Lower leg skin (tissue), 4 donors: ENCODE measurements around the gene DMXL2. TPM values are rescaled to one million over a fixed set of nuclear protein-coding genes. Genes with fewer than 3 reads are reported as not detected.
"Not testable (repeated sequence)": the region's sequence is repeated elsewhere in the genome, so short reads cannot be mapped to it uniquely, and the experiment has no call there.

Experiments used
- DNase-seq, 2 donors: peaks; one replicate each; pipeline ENCODE4 v3.0.0-alpha.2; 2019; ENCODE audit warnings: low spot score in 2 of 2
- H3K4me3 ChIP-seq: fragments of 200-600 bp; sonication (generic); 2 replicates; pipeline ENCODE4 v1.5.1; 2017; ENCODE audit warnings: mild to moderate bottlenecking, low read depth; ENCODE audit not compliant: poor library complexity, severe bottlenecking
- CTCF ChIP-seq, 3 donors: fragments of 450-650 bp; IDR thresholded peaks; one replicate each; pipeline ENCODE4 v1.5.1; 2016; ENCODE audit warnings: antibody characterized with exemption in 3 of 3, mild to moderate bottlenecking in 3 of 3, moderate library complexity in 2 of 3
- POLR2A ChIP-seq, 2 donors: fragments of 450-650 bp; IDR thresholded peaks; one replicate each; pipeline ENCODE4 v1.6.1; 2016 to 2017; ENCODE audit warnings: antibody characterized with exemption in 2 of 2, mild to moderate bottlenecking in 1 of 2, moderate library complexity in 1 of 2
- WGBS, 2 donors: methylation state at CpG; one replicate each; pipeline ENCODE4 v1.1.5; 2018; 5-methylcytosine and 5-hydroxymethylcytosine counted together
- intact Hi-C: fragments of 100-400 bp; cut with DNase I; formaldehyde crosslinking; loops from one replicate; pipeline ENCODE4 v1.15.0; 2023; ENCODE audit warnings: low total_unique reads
- total RNA-seq, 4 donors: library from RNA; depleted of rRNA; stranded (reverse); fragments of >200 nt; gene quantifications; one replicate each; pipeline ENCODE4 v1.1.0, GENCODE V29; 2016

Gene DMXL2
- total RNA-seq, 4 donors from 2014 or later = 4.0 to 10.5 (median 6.6) TPM

- no peak for DNase-seq
- 83 to 88% methylated on average over 3 of the region's 3 CpGs for WGBS, 2 donors
- intact Hi-C loops = no loop called here
- H3K4me3 ChIP-seq = no peak overlapping the region
- no peak for TF ChIP-seq CTCF (IDR thresholded peaks at IDR 0.05)
Observed at GRCh38 chr15:51658664-51659063, 36.1 kb upstream of the DMXL2 start.

GRCh38 chr15:51655401-51656057, 33.0 kb upstream of the DMXL2 start:
- WGBS, 2 donors = 95% methylated on average over 24 of the region's 24 CpGs
- intact Hi-C loops, DNase-seq, H3K4me3 ChIP-seq: not testable (repeated sequence)

GRCh38 chr15:51652084-51652668, 29.6 kb upstream of the DMXL2 start:
- TF ChIP-seq POLR2A (IDR thresholded peaks at IDR 0.05) (no peak), CTCF (IDR thresholded peaks at IDR 0.05) (no peak)
- WGBS, 2 donors = 88 to 92% methylated on average over 5 of the region's 5 CpGs
- H3K4me3 ChIP-seq = no peak overlapping the region
- intact Hi-C loops = no loop called here
- DNase-seq = no peak

GRCh38 chr15:51649659-51650521, 27.3 kb upstream of the DMXL2 start:
- WGBS, 2 donors = 39 to 45% methylated on average over 4 of the region's 4 CpGs
- intact Hi-C loops = loop anchor here (2.0 kb wide), 1 partner anchor 127 kb away; no protein-coding TSS in a partner anchor

GRCh38 chr15:51648643-51649042, 26.1 kb upstream of the DMXL2 start:
- not testable (repeated sequence) for H3K4me3 ChIP-seq, DNase-seq
- intact Hi-C loops = loop anchor here (2.0 kb wide), 1 partner anchor 128 kb away; no protein-coding TSS in a partner anchor
- 80 to 82% methylated on average over 4 of the region's 4 CpGs for WGBS, 2 donors

More at GRCh38 chr15:51649659-51650521, 27.3 kb upstream of the DMXL2 start:
- H3K4me3 ChIP-seq = no peak overlapping the region
- peak in 1 of 3 donors; percentile 39 for TF ChIP-seq CTCF (IDR thresholded peaks at IDR 0.05)
- TF ChIP-seq POLR2A (IDR thresholded peaks at IDR 0.05) = no peak
- peak in 1 of 2 donors; percentile 56 for DNase-seq

GRCh38 chr15:51648101-51648500, 25.5 kb upstream of the DMXL2 start:
- DNase-seq, H3K4me3 ChIP-seq: not testable (repeated sequence)
- WGBS, 2 donors = 77% methylated on average over 1 of the region's 1 CpG
- intact Hi-C loops = loop anchor here (2.0 kb wide), 1 partner anchor 129 kb away; no protein-coding TSS in a partner anchor

- peak in 1 of 2 donors; percentile 24 for DNase-seq
- 47 to 53% methylated on average over 3 of the region's 3 CpGs for WGBS, 2 donors
- intact Hi-C loops = no loop called here
Observed at GRCh38 chr15:51647128-51647562, 24.6 kb upstream of the DMXL2 start.

More at GRCh38 chr15:51647128-51647562, 24.6 kb upstream of the DMXL2 start:
- TF ChIP-seq POLR2A (IDR thresholded peaks at IDR 0.05) (no peak), CTCF (IDR thresholded peaks at IDR 0.05) (no peak)
- no peak overlapping the region for H3K4me3 ChIP-seq
